ENCODE data around the gene HIVEP2.

The HIVEP2 gene

DNA sequence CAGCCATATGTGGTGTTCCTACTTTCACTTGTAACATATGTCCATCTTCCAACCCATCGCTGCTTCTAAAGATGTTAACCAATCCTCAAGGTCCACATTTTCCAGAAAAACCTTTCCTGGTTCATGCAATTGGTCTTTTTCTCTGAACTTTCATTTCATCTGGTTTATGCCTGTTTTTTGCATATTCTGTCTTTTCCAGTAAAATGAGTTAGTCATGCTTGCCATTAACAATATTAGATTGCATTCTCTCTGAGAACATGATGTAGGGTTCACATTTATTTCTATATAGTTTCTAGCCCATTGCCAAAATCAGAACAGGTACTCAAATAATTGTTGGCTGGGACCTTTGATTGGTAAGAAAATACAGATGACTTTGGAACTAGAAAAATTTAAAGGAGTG lies 36.7 kb downstream of the HIVEP2 start:
- no CpG with 5 or more reads among the region's 1 CpG for WGBS (ENCODE audit: extremely low coverage, insufficient coverage, insufficient read length)
- H3K36me3 ChIP-seq (ENCODE audit: control insufficient read depth in 1 of 2, insufficient read depth in 2 of 2, low read length in 2 of 2): no peaks in the 10 kb centered on the region
- H3K79me2 ChIP-seq (ENCODE audit: control insufficient read depth, insufficient read depth, low read length, poor library complexity): no peaks in the 10 kb centered on the region

DNA sequence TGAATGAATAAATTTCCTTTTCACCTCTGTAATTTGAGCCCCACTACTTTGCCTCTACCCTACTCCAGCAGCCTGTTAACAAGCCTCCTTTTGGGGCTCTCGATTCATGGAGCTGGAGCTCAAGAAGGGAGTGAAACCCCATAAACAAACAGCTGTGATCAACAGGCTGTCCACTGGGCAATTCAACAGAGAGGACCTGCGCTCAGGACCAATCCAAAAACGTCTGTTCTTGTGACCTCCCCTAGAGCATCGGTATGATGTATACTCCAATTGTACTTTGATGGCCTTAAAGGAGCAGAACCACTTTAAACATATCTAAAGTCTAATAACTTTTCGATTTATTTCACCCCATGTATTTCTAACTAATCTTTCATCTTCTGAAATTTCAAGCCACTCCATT lies 37.4 kb downstream of the HIVEP2 start:
- Histone ChIP-seq H3K36me3 (ENCODE audit: control insufficient read depth in 1 of 2, insufficient read depth in 2 of 2, low read length in 2 of 2) (no peaks in the 10 kb centered on the region), H3K79me1 (ENCODE audit: low read length) (no peaks in the 10 kb centered on the region), H3K4me3 (ENCODE audit: low read depth, low read length) (no peak overlapping the region), H3K27ac (ENCODE audit: low read depth, low read length) (no peak overlapping the region), H3K14ac (ENCODE audit: low read length) (no peak overlapping the region), H3K18ac (ENCODE audit: low read length) (no peak overlapping the region), H2BK12ac (ENCODE audit: low read length) (no peak overlapping the region), H3K4ac (ENCODE audit: low read depth, low read length) (no peak overlapping the region), H4K8ac (ENCODE audit: low read depth, low read length) (no peak overlapping the region), H3K79me2 (ENCODE audit: control insufficient read depth, insufficient read depth, low read length, poor library complexity) (no peaks in the 10 kb centered on the region), H2BK120ac (ENCODE audit: insufficient read depth, low read length, poor library complexity) (no peak overlapping the region), H3K23ac (ENCODE audit: low read length) (no peak overlapping the region), H4K12ac (ENCODE audit: low read depth, low read length) (no peak overlapping the region), H3K4me1 (ENCODE audit: control insufficient read depth in 1 of 2, insufficient read depth in 2 of 2, low read length in 2 of 2) (no peaks in the 10 kb centered on the region), H4K91ac (ENCODE audit: low read depth, low read length) (no peak overlapping the region), H3K9ac (ENCODE audit: low read length) (no peak overlapping the region), H2AFZ (ENCODE audit: insufficient read depth, low read length, poor library complexity) (no peak overlapping the region), H2AK5ac (ENCODE audit: low read length) (no peak overlapping the region), H3K27me3 (ENCODE audit: insufficient read depth, low read length) (no peaks in the 10 kb centered on the region), H3K4me2 (ENCODE audit: low read length) (no peak overlapping the region), H2BK5ac (ENCODE audit: low read depth, low read length, poor library complexity) (no peak overlapping the region), H3K9me3 (ENCODE audit: insufficient read depth, low read depth, low read length) (no peaks in the 10 kb centered on the region)
- WGBS (ENCODE audit: extremely low coverage, insufficient coverage, insufficient read length): no CpG with 5 or more reads among the region's 5 CpGs
- no peak for DNase-seq

More for the DNA sequence above, 36.7 kb downstream of the HIVEP2 start:
- no peak overlapping the region for H4K12ac ChIP-seq (ENCODE audit: low read depth, low read length)
- no peak overlapping the region for H2BK12ac ChIP-seq (ENCODE audit: low read length)
- H2AK5ac ChIP-seq (ENCODE audit: low read length): no peak overlapping the region
- no peak overlapping the region for H2AFZ ChIP-seq (ENCODE audit: insufficient read depth, low read length, poor library complexity)
- H4K8ac ChIP-seq (ENCODE audit: low read depth, low read length): no peak overlapping the region
- no peaks in the 10 kb centered on the region for H3K79me1 ChIP-seq (ENCODE audit: low read length)
- no peak overlapping the region for H3K23ac ChIP-seq (ENCODE audit: low read length)
- H3K4me3 ChIP-seq (ENCODE audit: low read depth, low read length): no peak overlapping the region
- no peaks in the 10 kb centered on the region for H3K9me3 ChIP-seq (ENCODE audit: insufficient read depth, low read depth, low read length)
- no peak overlapping the region for H3K9ac ChIP-seq (ENCODE audit: low read length)
- no peak overlapping the region for H3K4ac ChIP-seq (ENCODE audit: low read depth, low read length)
- no peak overlapping the region for H3K4me2 ChIP-seq (ENCODE audit: low read length)
- H3K27me3 ChIP-seq (ENCODE audit: insufficient read depth, low read length): no peaks in the 10 kb centered on the region
- H3K27ac ChIP-seq (ENCODE audit: low read depth, low read length): no peak overlapping the region
- H3K4me1 ChIP-seq (ENCODE audit: control insufficient read depth in 1 of 2, insufficient read depth in 2 of 2, low read length in 2 of 2): no peaks in the 10 kb centered on the region
- no peak overlapping the region for H2BK120ac ChIP-seq (ENCODE audit: insufficient read depth, low read length, poor library complexity)
- DNase-seq: no peak
- no peak overlapping the region for H4K91ac ChIP-seq (ENCODE audit: low read depth, low read length)
- H3K14ac ChIP-seq (ENCODE audit: low read length): no peak overlapping the region
- H3K18ac ChIP-seq (ENCODE audit: low read length): no peak overlapping the region
- H2BK5ac ChIP-seq (ENCODE audit: low read depth, low read length, poor library complexity): no peak overlapping the region

DNA sequence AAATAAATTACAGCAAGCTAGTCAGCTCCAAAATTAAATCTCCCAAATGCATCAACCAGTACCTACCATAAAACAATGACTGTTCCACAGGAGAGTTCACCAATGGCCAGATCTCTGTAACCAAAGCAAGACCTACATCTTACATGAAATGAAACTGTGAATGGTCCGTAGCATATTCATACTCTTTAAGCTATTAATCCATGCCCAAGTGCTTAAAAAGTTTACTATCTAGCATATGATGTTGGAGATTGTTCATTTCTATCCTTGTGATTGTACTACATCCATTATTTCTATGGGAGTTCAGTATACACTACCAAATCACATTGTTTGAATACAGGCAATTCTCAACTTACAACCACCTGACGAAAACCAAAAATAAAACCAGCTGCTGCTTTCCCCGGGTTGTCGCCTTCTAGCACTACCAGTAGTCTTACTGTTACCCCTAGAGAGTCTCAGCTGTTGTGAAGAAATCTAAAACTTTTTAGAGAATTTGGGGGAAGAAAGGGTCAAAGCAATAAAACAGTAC lies 38.0 kb downstream of the HIVEP2 start:
- H3K9ac ChIP-seq (ENCODE audit: low read length): no peak overlapping the region
- H2BK5ac ChIP-seq (ENCODE audit: low read depth, low read length, poor library complexity): no peak overlapping the region
- H3K79me1 ChIP-seq (ENCODE audit: low read length): no peaks in the 10 kb centered on the region
- WGBS (ENCODE audit: extremely low coverage, insufficient coverage, insufficient read length): no CpG with 5 or more reads among the region's 4 CpGs
- H3K14ac ChIP-seq (ENCODE audit: low read length): no peak overlapping the region
- H3K9me3 ChIP-seq (ENCODE audit: insufficient read depth, low read depth, low read length): no peaks in the 10 kb centered on the region
- no peaks in the 10 kb centered on the region for H3K79me2 ChIP-seq (ENCODE audit: control insufficient read depth, insufficient read depth, low read length, poor library complexity)
- H3K18ac ChIP-seq (ENCODE audit: low read length): no peak overlapping the region
- H4K8ac ChIP-seq (ENCODE audit: low read depth, low read length): no peak overlapping the region
- H3K4me1 ChIP-seq (ENCODE audit: control insufficient read depth in 1 of 2, insufficient read depth in 2 of 2, low read length in 2 of 2): no peaks in the 10 kb centered on the region
- H3K27me3 ChIP-seq (ENCODE audit: insufficient read depth, low read length): no peaks in the 10 kb centered on the region
- no peak overlapping the region for H3K4me2 ChIP-seq (ENCODE audit: low read length)
- no peak overlapping the region for H2BK12ac ChIP-seq (ENCODE audit: low read length)
- H3K23ac ChIP-seq (ENCODE audit: low read length): no peak overlapping the region
- no peak overlapping the region for H3K4ac ChIP-seq (ENCODE audit: low read depth, low read length)
- H3K4me3 ChIP-seq (ENCODE audit: low read depth, low read length): no peak overlapping the region
- no peak for DNase-seq
- H2AK5ac ChIP-seq (ENCODE audit: low read length): no peak overlapping the region
- H2AFZ ChIP-seq (ENCODE audit: insufficient read depth, low read length, poor library complexity): no peak overlapping the region
- H2BK120ac ChIP-seq (ENCODE audit: insufficient read depth, low read length, poor library complexity): no peak overlapping the region
- no peak overlapping the region for H4K91ac ChIP-seq (ENCODE audit: low read depth, low read length)
- H3K27ac ChIP-seq (ENCODE audit: low read depth, low read length): no peak overlapping the region
- H3K36me3 ChIP-seq (ENCODE audit: control insufficient read depth in 1 of 2, insufficient read depth in 2 of 2, low read length in 2 of 2): no peaks in the 10 kb centered on the region
- H4K12ac ChIP-seq (ENCODE audit: low read depth, low read length): no peak overlapping the region

DNA sequence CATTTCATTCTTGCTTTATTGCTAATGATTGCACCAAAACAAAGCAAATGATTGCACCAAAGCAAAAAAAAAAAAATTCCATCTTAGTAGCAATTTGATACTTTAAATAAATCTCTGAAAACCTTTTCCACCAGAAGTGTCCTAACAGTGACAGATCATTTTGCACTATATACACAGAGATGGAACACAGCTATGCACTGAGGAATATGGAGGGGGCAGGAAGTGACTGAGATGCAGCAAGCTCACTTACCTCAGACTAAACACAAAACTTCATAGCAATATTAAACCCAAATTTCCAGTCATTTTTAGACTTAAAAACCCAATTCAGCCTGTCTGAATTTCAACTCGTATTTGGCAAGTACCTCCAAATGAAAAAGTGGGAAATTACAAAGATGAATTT lies 41.2 kb downstream of the HIVEP2 start:
- H4K12ac ChIP-seq (ENCODE audit: low read depth, low read length): no peak overlapping the region
- H3K9ac ChIP-seq (ENCODE audit: low read length): no peak overlapping the region
- H3K4me3 ChIP-seq (ENCODE audit: low read depth, low read length): no peak overlapping the region
- H2AK5ac ChIP-seq (ENCODE audit: low read length): no peak overlapping the region
- H3K79me1 ChIP-seq (ENCODE audit: low read length): no peaks in the 10 kb centered on the region
- H3K18ac ChIP-seq (ENCODE audit: low read length): no peak overlapping the region
- no peak overlapping the region for H3K4me2 ChIP-seq (ENCODE audit: low read length)
- H3K14ac ChIP-seq (ENCODE audit: low read length): no peak overlapping the region
- no peak overlapping the region for H4K8ac ChIP-seq (ENCODE audit: low read depth, low read length)
- no peak overlapping the region for H3K27ac ChIP-seq (ENCODE audit: low read depth, low read length)
- H3K23ac ChIP-seq (ENCODE audit: low read length): no peak overlapping the region
- H3K4ac ChIP-seq (ENCODE audit: low read depth, low read length): no peak overlapping the region
- H2BK120ac ChIP-seq (ENCODE audit: insufficient read depth, low read length, poor library complexity): no peak overlapping the region
- no peak overlapping the region for H2BK12ac ChIP-seq (ENCODE audit: low read length)
- H2BK5ac ChIP-seq (ENCODE audit: low read depth, low read length, poor library complexity): no peak overlapping the region
- H2AFZ ChIP-seq (ENCODE audit: insufficient read depth, low read length, poor library complexity): no peak overlapping the region
- no peak for DNase-seq
- H3K4me1 ChIP-seq (ENCODE audit: control insufficient read depth in 1 of 2, insufficient read depth in 2 of 2, low read length in 2 of 2): no peaks in the 10 kb centered on the region
- no peaks in the 10 kb centered on the region for H3K9me3 ChIP-seq (ENCODE audit: insufficient read depth, low read depth, low read length)
- H3K36me3 ChIP-seq (ENCODE audit: control insufficient read depth in 1 of 2, insufficient read depth in 2 of 2, low read length in 2 of 2): no peaks in the 10 kb centered on the region
- H3K27me3 ChIP-seq (ENCODE audit: insufficient read depth, low read length): no peaks in the 10 kb centered on the region
- no CpG with 5 or more reads among the region's 1 CpG for WGBS (ENCODE audit: extremely low coverage, insufficient coverage, insufficient read length)
- H4K91ac ChIP-seq (ENCODE audit: low read depth, low read length): no peak overlapping the region
- no peaks in the 10 kb centered on the region for H3K79me2 ChIP-seq (ENCODE audit: control insufficient read depth, insufficient read depth, low read length, poor library complexity)

Data from trophoblast cell (in vitro differentiated cells and primary cell).